IgD-negative memory B cell (primary cell): ENCODE measurements around the gene HOPX. TPM values are rescaled to one million over a fixed set of nuclear protein-coding genes. Genes with fewer than 3 reads are reported as not detected.
"Not testable (repeated sequence)": the region's sequence is repeated elsewhere in the genome, so short reads cannot be mapped to it uniquely, and the experiment has no call there.

Experiments used
- H3K27ac Mint-ChIP-seq, 3 donors: one replicate each; pipeline ENCODE4 v1.8.0; 2020 to 2022; ENCODE audit warnings: mild to moderate bottlenecking in 3 of 3, mixed read lengths in 3 of 3, moderate library complexity in 1 of 3
- H3K27me3 Mint-ChIP-seq: one replicate; pipeline ENCODE4 v1.8.0; 2021; ENCODE audit warnings: mixed read lengths
- H3K36me3 Mint-ChIP-seq: one replicate; pipeline ENCODE4 v1.8.0; 2020; ENCODE audit warnings: mild to moderate bottlenecking, mixed read lengths
- H3K4me1 Mint-ChIP-seq, 3 donors: one replicate each; pipeline ENCODE4 v1.8.0; 2020 to 2022; ENCODE audit warnings: mixed read lengths in 3 of 3, mild to moderate bottlenecking in 1 of 3
- H3K4me3 Mint-ChIP-seq, 4 donors: one replicate each; pipeline ENCODE4 v1.8.0; 2020 to 2022; ENCODE audit warnings: mild to moderate bottlenecking in 4 of 4, mixed read lengths in 4 of 4, moderate library complexity in 3 of 4
- H3K9me3 Mint-ChIP-seq, 3 donors: one replicate each; pipeline ENCODE4 v1.8.0; 2020 to 2021; ENCODE audit warnings: mixed read lengths in 3 of 3, mild to moderate bottlenecking in 1 of 3
- polyA plus RNA-seq: library from polyadenylated mRNA; unstranded; fragments of 300-500 nt; fragmentation: Illumina TruSeq; gene quantifications from one replicate; pipeline ENCODE4 v1.2.3, GENCODE V29; 2021

Gene HOPX
- polyA plus RNA-seq, 1 donor from 2014 or later, result 84.2 TPM

DNA sequence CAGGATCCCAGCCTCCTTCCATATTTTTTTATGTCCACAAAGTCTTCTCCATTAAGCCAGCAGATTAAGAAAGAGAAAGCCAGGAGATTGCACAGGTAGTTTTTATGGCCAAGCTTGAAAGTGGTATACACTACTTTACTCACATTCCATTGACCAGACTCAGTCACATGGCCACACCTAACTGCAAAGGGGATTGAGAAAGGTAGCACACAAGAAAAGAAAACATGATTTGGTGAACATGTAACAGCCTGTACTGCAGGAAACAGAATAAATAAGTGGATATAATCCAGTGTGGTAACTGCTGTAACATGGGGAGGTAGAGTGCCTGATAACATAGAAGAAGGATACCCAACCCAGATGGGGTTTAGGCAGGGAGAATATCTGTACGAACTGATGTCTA is 43.9 kb downstream of the HOPX start:
- Mint-ChIP-seq H3K27me3 (peaks cover 6% of the 10 kb centered on the region), H3K4me1 (no peaks in the 10 kb centered on the region), H3K36me3 (no peaks in the 10 kb centered on the region)

DNA sequence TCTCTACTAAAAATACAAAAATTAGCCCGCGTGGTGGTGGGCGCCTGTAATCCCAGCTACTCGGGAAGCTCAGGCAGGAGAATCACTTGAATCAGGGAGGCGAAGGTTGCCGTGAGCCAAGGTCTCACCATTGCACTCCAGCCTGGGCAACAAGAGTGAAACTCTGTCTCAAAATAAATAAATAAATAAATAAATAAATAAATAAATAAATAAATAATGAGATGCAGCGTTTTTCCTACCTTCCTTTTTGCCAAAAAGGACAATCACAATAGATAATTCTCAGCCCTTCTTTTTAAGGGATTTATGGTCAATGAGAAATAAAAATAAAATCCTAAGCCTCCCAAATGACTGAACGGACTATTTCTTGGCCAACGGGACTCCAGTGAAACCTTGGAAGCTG is 46.1 kb downstream of the HOPX start:
- not testable (repeated sequence) for H3K4me1 Mint-ChIP-seq, H3K36me3 Mint-ChIP-seq, H3K4me3 Mint-ChIP-seq, H3K9me3 Mint-ChIP-seq, H3K27me3 Mint-ChIP-seq, H3K27ac Mint-ChIP-seq

More for the DNA sequence above, 43.9 kb downstream of the HOPX start:
- H3K27ac Mint-ChIP-seq, result no peak overlapping the region
- no peak overlapping the region for H3K4me3 Mint-ChIP-seq
- H3K9me3 Mint-ChIP-seq, result peaks cover 2 to 4% (median 3%) of the 10 kb centered on the region in 3 donors

DNA sequence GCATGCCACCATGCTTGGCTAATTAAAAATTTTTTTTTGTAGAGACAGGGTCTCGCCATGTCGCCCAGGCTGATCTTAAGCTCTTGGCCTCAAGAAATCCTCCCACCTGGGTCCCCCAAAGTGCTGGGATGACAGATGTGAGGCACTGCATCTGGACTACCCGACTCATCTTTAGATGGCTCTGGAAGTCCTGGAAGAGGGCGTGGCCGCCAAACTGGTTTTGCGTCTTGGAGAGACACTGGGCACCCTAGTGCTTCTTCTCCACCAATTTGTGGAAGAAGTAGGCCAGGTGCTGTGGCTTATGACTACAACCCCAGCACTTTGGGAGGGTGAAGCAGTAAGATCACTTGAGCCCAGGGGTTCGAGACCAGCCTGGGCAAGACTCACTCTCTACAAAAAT is 47.6 kb downstream of the HOPX start:
- peaks cover 7% of the 10 kb centered on the region for H3K27me3 Mint-ChIP-seq
- peaks cover 2 to 4% (median 3%) of the 10 kb centered on the region in 3 donors for H3K9me3 Mint-ChIP-seq
- H3K4me1 Mint-ChIP-seq, result no peaks in the 10 kb centered on the region
- H3K4me3 Mint-ChIP-seq, result no peak overlapping the region
- H3K27ac Mint-ChIP-seq, result no peak overlapping the region
- H3K36me3 Mint-ChIP-seq, result no peaks in the 10 kb centered on the region

DNA sequence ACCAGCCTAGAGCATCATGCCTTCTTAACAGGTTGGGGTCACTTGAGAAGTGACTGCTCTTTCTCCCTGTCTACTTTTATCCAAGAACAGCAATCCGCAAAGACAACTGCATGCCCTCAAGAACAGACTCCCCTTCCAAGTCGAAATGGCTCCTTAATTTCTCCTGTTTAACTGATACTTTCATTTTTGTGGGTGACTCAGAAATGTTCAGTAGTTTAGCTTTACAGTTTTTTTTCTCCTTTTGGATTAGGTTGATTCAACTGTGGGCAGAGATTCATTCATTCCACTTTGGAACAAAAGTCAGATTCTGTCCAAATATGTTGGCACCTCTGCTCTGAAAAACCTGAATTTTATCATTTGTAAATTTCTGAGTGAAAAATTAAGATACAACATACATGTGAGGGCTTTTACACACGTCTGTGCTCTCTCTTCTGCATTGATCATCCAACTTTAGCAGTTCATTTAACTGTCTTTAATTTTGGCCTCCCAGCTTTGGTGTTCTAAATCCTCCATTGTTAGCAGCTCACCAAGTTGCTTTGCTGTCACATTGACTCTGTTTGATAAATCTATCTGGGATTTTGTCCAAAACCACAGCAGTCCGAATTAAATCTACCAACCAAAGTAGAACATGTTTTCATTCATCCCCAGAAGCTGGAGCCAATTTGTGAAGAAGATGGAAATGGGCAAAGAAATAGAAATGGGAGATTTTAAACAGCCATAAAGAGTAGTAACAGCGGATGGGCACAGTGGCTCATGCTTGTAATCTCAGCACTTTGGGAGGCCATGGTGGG is 50.0 kb downstream of the HOPX start:
- Mint-ChIP-seq H3K27me3 (peaks cover 7% of the 10 kb centered on the region), H3K4me1 (no peaks in the 10 kb centered on the region), H3K4me3 (no peak overlapping the region), H3K27ac (no peak overlapping the region), H3K9me3 (peaks cover 3 to 9% (median 3%) of the 10 kb centered on the region in 3 donors), H3K36me3 (no peaks in the 10 kb centered on the region)

DNA sequence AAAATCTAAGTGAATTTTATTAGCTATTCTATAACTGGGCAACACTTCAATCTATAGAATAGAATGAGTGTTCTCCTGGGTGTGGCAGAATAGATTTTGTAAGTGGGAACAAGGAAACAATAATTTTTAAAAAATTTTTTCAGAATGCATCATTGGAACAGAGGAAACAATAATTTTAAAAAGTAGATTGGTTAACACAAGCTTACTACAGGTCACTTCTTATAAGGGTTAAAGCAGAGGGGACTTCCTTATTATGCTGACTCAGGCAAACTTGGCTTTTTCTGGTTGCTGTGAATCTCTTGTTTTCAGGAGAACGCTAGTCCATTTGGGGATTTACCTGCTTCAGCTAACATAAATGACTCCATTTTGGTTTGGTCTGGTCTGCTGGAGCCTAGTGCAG is 52.5 kb downstream of the HOPX start:
- no peak overlapping the region for H3K27ac Mint-ChIP-seq
- H3K4me3 Mint-ChIP-seq, result no peak overlapping the region
- H3K9me3 Mint-ChIP-seq, result peaks cover 8 to 20% (median 16%) of the 10 kb centered on the region in 3 donors
- peaks cover 6% of the 10 kb centered on the region for H3K27me3 Mint-ChIP-seq
- peaks cover 2% of the 10 kb centered on the region for H3K36me3 Mint-ChIP-seq
- H3K4me1 Mint-ChIP-seq, result no peaks in the 10 kb centered on the region

DNA sequence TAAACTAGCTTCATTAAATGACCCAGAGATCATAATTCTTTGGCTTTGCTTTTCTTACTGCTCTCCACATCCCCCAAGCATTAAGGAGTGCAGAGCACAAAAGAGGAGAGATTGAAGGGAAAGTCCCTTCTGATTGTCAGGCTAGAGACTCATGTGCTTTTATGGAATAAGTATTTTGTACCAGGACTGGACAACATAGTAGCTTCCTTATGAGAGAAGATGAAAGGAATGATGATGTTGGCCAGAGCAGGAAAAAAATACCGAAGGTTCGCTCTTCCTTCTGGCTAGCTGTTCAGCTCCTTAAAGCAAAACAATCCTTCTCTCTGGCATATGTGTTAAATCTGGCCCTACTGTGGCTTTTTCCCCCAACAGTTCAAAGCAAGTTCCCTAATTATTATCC is 53.1 kb downstream of the HOPX start:
- Mint-ChIP-seq H3K27me3 (peaks cover 6% of the 10 kb centered on the region), H3K36me3 (peaks cover 2% of the 10 kb centered on the region), H3K4me3 (no peak overlapping the region), H3K27ac (no peak overlapping the region), H3K4me1 (no peaks in the 10 kb centered on the region), H3K9me3 (peaks cover 9 to 21% (median 18%) of the 10 kb centered on the region in 3 donors)

DNA sequence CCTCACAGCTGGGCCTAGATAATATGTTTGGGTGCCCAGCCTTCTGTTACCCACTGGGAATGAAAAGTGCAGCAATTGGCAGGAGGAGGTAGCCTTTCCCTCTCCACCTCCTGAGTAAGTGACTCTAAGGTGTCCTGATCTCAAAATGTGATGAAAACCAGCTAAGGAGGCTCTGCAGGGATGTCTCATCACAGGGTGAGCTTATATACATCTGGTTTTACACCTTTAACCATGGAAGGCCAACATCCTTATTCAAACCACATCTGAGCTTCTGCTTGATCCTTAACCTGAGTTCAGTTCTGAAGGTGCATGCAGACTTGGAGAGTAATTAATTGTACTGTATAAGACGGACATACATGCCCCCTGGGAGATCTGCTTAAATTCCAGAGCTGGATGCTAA is 53.7 kb downstream of the HOPX start:
- Mint-ChIP-seq H3K27ac (peak overlapping the region in 1 of 3 donors; percentile 54), H3K27me3 (peaks cover 3% of the 10 kb centered on the region)

DNA sequence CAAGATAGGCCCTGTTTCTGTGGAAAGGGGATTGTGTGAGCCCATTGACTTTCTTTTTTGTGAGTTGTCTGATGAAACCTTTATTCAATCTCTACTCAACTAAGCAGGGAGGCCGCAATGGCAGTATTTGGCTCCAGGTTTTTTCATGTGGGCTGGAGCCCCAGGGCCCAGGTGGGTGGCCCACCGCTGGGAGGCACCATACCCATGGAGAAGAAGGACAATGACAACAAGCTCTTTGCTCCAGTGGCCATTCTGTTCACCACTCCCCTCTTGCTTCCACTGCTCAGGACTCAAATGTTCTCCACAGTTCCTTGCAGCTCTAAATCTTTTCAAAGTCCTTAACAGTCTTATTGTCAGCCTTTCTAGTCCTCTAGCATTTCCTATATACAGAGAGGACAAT is 54.1 kb downstream of the HOPX start:
- Mint-ChIP-seq H3K4me3 (peak overlapping the region in 1 of 4 donors; percentile 50), H3K27ac (peak overlapping the region in 1 of 3 donors; percentile 54), H3K36me3 (peaks cover 2% of the 10 kb centered on the region), H3K9me3 (peaks cover 9 to 23% (median 18%) of the 10 kb centered on the region in 3 donors), H3K4me1 (no peaks in the 10 kb centered on the region), H3K27me3 (peaks cover 2% of the 10 kb centered on the region)

More for the DNA sequence above, 53.7 kb downstream of the HOPX start:
- Mint-ChIP-seq H3K4me1 (no peaks in the 10 kb centered on the region), H3K36me3 (peaks cover 2% of the 10 kb centered on the region), H3K9me3 (peaks cover 9 to 23% (median 18%) of the 10 kb centered on the region in 3 donors), H3K4me3 (peak overlapping the region in 1 of 4 donors; percentile 50)

DNA sequence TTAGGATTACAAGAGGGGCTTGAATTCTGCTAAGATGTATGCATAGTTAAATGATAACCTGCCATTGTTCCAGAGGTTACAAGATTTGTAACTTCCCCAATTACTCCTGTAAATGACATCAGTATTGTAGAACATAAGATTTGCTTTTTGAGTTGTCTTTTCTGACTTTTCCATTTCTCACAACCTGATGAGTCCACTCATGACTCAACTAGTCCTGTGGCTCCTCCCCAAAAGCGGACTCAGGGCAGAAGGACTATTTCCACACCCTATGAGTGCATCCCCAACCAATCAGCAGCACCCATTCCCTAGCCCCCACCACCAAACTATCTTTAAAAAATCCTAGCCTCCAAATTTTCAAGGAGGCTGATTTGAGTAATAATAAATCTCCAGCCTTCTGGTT is 54.7 kb downstream of the HOPX start:
- Mint-ChIP-seq H3K4me3 (no peak overlapping the region), H3K4me1 (no peaks in the 10 kb centered on the region), H3K9me3 (peaks cover 9 to 23% (median 18%) of the 10 kb centered on the region in 3 donors), H3K27me3 (no peaks in the 10 kb centered on the region), H3K36me3 (peaks cover 2% of the 10 kb centered on the region), H3K27ac (no peak overlapping the region)

DNA sequence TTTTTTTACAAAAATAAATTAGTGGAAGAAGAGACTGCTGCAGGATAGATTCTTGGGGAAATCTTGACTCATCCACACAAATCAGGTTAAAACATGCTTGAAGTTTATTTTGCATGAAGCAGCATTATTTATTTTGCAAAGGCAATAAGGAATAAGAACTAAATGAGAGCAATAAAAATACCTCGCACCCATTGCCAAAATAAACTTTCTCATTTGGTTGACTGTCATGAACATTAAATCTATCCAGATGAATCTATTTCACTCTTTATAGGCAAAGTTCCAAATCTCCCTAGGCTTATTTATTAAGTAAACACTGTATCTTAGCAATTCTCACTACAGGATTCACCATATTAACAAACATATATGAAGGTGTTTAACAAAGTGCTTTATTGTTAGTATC is 58.9 kb downstream of the HOPX start:
- peaks cover 0 to 4% (median 0%) of the 10 kb centered on the region in 3 donors for H3K4me1 Mint-ChIP-seq
- no peak overlapping the region for H3K27ac Mint-ChIP-seq

DNA sequence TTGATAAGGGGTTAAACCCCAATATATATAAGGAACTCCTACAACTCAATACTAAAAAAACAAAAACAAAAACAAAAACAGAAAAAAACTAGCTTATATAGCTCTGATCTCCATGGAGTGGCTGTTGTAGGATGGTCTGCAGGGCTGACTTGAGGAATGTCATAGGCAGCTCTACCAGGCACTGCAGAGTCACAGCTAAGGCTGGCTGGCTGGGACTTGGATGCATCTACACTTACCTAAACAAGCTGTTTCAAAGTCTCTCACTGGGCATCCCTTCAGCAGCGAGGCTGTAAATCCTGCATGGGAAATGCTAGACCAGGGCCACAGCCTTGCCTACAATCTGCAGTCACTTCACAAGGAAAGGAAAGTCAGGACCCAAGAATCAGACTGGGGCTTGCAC is 61.3 kb downstream of the HOPX start:
- Mint-ChIP-seq H3K36me3 (peaks cover 2% of the 10 kb centered on the region), H3K27ac (no peak overlapping the region), H3K27me3 (no peaks in the 10 kb centered on the region), H3K4me1 (peaks cover 0 to 4% (median 0%) of the 10 kb centered on the region in 3 donors), H3K9me3 (peaks cover 3 to 7% (median 6%) of the 10 kb centered on the region in 3 donors), H3K4me3 (no peak overlapping the region)

More for the DNA sequence above, 58.9 kb downstream of the HOPX start:
- Mint-ChIP-seq H3K36me3 (peaks cover 2% of the 10 kb centered on the region), H3K4me3 (no peak overlapping the region), H3K9me3 (peaks cover 9 to 23% (median 18%) of the 10 kb centered on the region in 3 donors), H3K27me3 (no peaks in the 10 kb centered on the region)

DNA sequence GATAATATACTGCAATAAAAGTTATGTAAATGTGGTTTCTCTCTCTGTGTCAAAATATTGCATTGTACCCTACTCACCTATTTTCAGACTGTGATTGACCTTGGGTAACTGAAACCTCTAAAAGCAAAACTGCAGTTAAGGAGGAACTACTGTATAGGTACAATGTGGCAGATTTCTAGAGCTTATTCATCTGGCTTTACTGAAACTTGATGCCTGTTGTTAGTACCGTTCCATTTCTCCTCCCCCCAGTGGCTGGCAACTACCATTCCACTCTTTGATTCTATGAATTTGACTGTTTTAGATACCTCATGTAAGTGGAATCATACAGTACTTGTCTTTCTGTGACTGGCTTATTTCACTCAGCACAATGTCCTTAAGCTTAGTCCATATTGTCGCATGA is 61.9 kb downstream of the HOPX start:
- Mint-ChIP-seq H3K4me1 (peaks cover 0 to 4% (median 0%) of the 10 kb centered on the region in 3 donors), H3K9me3 (peaks cover 3 to 7% (median 6%) of the 10 kb centered on the region in 3 donors), H3K36me3 (peaks cover 2% of the 10 kb centered on the region), H3K4me3 (no peak overlapping the region), H3K27ac (no peak overlapping the region), H3K27me3 (no peaks in the 10 kb centered on the region)

DNA sequence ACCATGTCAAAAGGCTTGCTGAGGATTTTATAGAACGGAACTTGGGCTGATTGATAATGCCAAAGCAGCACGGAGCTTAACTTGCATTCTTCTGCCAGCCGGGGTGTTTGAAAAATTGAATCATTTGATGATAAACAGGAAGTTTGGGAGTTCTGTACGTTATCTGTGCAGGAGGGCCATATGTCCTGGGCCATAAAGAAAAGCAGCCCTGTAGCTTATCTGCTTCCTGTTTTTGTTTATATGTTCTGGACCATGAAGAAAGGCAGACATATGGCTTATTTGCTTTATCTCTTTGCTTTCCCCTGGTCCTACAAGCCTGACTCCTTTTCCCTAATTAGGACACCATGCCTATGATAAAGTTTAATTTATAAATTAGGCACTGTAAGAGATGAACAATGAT is 62.4 kb downstream of the HOPX start:
- no peak overlapping the region for H3K27ac Mint-ChIP-seq
- peaks cover 2 to 4% (median 3%) of the 10 kb centered on the region in 3 donors for H3K9me3 Mint-ChIP-seq
- no peaks in the 10 kb centered on the region for H3K27me3 Mint-ChIP-seq
- peaks cover 0 to 4% (median 0%) of the 10 kb centered on the region in 3 donors for H3K4me1 Mint-ChIP-seq
- peaks cover 2% of the 10 kb centered on the region for H3K36me3 Mint-ChIP-seq
- H3K4me3 Mint-ChIP-seq, result no peak overlapping the region

DNA sequence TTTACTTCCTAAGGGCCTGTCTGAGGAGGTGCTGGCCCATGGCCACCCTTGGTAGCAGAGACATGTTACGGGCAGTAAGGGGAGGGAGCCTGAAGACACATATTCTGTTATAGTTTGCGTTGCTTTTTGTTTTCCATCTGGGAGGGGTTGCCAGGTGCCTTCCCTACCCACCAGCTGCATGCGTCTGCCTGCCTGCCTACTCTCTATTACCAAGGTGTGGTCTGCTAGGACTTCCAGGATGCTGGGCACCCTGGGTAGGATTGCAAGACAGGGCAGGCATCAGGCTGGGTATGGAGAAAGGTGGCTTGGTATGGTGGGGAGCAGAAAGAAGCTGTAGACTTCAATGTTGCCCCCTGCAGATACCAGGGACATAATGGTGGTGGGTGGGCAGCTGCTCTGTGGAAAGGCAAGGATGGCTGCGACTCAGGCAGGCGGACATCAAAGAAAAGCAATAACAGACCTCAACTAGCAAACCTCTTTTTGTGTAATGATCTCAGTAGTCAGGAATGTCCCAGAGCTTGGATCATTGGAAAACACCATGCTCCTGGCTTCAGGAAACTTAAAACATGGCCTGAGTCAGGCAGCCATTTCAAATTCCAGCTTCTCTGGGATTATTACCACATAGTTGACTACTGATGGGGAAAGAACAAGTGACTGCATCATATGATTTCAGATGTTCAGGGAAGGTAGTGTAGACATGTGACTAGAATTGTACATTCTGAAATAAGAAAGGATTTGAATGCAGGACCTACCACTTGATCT is 67.8 kb downstream of the HOPX start:
- H3K4me1 Mint-ChIP-seq, result no peaks in the 10 kb centered on the region
- no peak overlapping the region for H3K4me3 Mint-ChIP-seq
- H3K36me3 Mint-ChIP-seq, result no peaks in the 10 kb centered on the region
- H3K27ac Mint-ChIP-seq, result no peak overlapping the region
- H3K27me3 Mint-ChIP-seq, result peaks cover 13% of the 10 kb centered on the region
- H3K9me3 Mint-ChIP-seq, result no peaks in the 10 kb centered on the region

DNA sequence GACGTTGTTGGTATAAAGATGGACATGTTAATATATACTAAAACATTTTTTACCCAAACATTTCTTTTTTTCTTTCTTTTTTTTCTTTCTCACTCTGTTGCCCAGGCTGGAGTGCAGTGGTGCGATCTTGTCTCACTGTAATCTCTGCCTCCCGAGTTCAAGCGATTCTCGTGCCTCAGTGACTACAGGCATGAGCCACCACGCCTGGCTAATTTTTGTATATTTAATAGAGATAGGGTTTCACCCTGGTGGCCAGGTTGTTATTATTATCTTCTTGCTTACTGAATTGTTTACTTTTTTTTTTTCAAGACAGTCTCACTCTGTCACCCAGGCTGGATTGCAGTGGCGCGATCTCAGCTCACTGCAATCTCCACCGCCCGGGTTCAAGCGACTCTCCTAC is 68.8 kb downstream of the HOPX start:
- Mint-ChIP-seq H3K27me3 (peaks cover 13% of the 10 kb centered on the region), H3K4me1 (no peaks in the 10 kb centered on the region), H3K36me3 (no peaks in the 10 kb centered on the region), H3K9me3 (no peaks in the 10 kb centered on the region), H3K4me3 (no peak overlapping the region), H3K27ac (no peak overlapping the region)
